HL-60/S4 treated with retinoic acid at 250 ng/mL for 4 days and 3 days (cell line): ENCODE data around the gene MSL2.
"Not testable (repeated sequence)": the region's sequence is repeated elsewhere in the genome, so short reads cannot be mapped to it uniquely, and the experiment has no call there.

ENCODE experiments used
- in situ Hi-C: fragments of 300-500 bp; cut with MboI; formaldehyde crosslinking; loops from 2 replicates; pipeline ENCODE4 v1.7.0; 2022; ENCODE audit warnings: low sequenced_read_pairs

The MSL2 gene

DNA sequence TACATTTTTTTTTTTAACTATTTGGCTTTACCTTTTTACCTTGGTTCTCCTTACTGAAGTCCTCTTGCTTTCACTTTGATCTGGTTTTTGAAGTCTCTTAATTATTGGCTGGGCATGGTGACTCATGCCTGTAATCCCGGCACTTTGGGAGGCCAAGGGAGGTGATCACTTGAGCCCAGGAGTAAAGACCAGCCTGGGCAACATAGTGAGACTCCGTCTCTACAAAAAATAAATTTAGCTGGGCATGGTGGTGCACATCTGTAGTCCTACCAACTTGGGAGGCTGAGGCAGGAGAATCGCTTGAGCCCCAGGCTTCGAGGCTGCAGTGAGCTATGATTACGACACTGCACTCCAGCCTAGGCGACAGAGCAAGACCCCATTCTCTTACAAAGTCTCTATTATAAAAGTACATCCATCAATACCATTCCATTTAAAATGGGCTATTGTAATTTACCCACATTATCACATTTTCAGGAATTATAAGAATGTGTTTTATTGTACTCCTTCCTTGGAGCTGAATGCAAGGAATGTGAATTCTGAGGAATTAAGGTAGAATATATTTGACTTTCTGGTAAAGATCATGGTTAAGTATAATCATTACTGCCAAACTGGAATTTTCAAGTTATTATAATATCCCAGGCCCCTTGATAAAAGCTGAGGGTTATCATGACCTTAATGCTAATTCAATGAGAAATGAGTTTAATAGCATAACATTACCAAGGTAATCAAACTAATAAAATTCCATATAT lies 49.0 kb downstream of the MSL2 start:
- in situ Hi-C loops, result no loop called here

DNA sequence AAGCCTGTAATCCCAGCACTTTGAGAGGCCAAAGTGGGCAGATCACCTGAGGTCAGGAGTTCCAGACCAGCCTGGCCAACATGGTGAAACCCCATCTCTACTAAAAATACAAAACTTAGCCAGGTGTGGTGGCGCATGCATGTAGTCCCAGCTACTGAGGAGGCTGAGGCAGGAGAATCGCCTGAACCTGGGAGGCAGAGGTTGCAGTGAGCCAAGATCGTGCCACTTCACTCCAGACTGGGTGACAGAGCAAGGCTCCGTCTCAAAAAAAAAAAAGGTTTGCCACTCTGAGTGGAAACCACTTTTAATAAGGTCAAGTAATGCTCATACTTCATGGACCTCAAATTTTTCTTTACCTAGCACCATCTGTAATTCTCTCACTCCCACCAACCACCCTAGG lies 51.7 kb downstream of the MSL2 start:
- in situ Hi-C loops, result not testable (repeated sequence)

DNA sequence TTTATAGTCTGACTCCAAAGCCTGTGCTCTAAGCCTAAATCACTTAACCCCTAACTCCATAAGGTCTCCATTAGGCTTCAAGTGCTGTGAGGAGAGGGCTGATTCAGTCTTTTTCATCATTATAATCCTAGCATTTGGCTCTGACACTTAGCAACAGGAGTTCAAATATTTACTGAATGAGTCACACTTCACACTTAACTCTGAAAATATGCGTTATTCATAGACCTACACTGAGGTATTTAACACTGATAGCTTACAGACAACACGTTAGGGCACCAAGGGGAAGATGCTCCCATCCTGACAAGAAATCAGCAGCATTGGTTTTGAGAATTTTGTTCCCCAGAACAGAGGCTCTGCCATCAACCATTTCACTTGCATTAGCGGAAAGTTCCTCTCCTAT lies 53.5 kb downstream of the MSL2 start:
- in situ Hi-C loops, result no loop called here

DNA sequence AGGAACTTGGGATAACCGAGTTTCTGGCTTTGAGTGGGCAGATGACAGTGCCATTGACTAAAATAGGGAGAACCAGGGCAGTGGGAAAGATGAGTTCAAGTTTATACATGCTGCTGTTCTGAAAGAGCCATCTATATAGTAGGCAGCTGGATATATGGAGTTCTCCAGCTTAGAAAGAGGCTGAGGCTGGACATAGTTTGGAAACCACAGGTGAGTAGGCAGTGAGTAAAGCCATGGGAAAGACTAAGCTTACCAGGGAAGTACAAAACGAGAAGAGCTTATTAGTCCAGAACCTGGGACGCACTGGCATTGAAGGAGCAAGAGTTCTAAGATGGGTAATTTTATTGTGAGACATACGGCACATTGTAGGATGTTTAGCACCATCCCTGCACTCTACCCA lies 54.2 kb downstream of the MSL2 start:
- in situ Hi-C loops, result no loop called here

DNA sequence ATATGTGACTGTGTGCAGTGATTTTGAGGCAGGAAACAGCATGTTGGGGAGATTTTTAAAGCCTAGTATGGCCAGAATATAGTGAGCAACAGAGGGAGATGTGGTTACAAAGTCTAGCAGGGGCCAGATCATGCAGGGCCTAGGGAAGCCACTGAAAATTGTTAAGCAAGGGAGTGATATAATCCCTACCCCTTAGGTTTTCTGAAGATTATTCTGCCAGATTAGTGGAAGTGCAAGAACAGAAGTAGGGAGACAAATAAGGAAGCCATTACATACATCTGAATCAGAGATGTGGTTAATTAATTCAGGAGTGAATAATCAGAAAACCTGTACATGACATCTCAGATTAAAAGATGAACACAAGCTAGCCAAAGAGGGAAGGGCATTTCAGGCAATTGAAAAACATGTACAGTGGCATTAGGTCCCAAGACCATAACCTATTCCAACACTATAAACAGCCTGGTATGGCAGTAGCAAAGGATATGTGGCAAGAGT lies 54.8 kb downstream of the MSL2 start:
- in situ Hi-C loops, result no loop called here

DNA sequence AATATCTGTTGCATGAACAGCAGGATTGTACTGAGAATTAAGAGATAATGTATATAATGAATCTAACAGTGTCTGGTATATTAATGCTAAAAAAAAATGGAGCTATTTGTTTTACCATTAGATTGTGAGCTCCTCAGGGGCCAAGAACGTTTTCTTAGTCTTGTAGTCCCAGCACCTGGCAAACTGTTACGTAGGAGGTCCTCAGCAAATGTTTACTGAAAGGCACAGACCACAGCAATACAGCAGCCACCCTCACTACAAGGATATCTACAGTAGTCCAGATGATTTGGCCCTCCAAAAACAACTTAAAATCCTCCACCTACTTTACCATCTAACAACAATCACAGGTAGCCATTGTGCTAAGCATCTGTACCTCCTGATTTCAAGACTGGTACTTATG lies 59.7 kb downstream of the MSL2 start:
- in situ Hi-C loops, result no loop called here

DNA sequence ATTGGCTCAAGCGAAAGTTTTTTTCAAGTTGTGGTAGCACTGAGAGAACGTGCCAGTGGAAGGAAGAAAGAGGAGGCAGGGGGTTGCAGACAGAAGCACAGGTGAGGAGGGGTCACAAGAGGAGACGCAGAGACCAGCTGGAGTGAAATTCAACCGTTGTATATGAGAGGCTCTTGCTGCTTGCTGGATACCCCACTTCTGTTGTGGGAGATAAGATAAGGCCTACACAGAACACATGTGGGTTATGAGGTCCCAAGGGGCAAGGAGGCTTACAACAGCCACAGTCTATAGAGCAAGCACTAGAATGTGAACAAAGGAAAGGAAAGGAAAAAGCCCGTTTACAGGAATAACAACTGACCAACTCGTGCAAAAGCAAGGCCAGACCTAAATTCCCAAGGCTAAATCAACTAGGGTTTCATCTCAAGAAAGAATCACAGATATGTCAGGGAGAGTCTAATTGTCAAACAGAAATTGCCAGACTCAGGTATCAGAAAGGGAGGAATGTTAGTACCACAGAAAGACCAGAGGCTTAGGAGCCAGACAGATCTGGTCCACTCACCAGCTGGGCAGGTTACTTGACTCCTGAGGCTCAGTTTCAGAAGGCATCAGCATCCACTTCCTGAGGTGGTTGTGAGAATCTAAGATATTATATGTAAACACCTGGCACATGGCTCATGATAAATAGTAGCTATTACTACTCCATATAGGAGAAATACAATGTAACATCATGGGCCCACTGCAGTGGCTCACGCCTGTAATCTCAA lies 60.9 kb downstream of the MSL2 start:
- in situ Hi-C loops, result no loop called here

DNA sequence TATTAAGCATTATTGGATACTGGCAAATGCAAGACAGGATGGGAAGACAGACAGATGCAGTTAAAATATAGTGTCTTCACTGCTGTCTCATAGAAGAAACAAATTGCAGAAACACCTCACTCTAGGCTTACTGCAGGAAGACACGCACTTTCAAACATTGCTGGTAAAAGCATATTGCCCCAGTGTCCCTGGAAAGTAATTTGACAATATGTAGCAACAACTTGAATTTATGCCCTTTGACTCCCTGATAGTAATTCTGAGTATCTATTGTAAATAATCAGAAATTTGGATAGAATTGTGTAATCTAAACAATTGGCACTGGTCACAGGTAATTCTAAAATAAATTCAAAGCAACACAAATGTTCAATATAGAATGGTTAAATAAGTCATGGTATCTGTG lies 62.0 kb downstream of the MSL2 start:
- in situ Hi-C loops, result no loop called here

DNA sequence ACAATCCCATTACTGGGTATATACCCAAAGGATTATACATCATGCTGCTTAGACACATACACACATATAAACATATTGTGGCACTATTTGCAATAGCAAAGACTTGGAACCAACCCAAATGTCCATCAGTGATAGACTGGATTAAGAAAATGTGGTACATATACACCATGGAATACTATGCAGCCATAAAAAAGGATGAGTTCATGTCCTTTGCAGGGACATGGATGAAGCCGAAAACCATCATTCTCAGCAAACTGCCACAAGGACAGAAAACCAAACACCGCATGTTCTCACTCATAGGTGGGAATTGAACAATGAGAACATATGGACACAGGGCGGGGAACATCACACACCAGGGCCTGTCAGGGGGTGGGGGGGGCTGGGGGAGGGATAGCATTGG lies 64.5 kb downstream of the MSL2 start:
- in situ Hi-C loops, result not testable (repeated sequence)

DNA sequence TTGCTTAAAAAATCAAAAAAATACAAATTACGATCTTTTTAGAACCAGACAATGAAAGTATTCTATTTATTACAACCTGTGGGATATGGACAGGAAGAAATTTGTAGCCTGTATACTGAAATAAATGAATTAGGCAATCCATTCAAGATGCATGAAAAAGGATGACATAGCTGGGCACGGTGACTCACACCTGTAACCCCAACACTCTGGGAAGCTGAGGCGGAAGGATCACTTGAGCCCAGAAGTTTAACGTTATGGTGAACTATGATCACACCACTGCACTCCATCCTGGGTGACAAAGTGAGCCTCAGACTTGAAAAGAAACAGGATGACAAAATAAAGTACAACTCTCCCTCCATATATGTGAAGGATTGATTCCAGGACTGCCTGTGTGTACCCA lies 74.1 kb downstream of the MSL2 start:
- in situ Hi-C loops, result no loop called here

DNA sequence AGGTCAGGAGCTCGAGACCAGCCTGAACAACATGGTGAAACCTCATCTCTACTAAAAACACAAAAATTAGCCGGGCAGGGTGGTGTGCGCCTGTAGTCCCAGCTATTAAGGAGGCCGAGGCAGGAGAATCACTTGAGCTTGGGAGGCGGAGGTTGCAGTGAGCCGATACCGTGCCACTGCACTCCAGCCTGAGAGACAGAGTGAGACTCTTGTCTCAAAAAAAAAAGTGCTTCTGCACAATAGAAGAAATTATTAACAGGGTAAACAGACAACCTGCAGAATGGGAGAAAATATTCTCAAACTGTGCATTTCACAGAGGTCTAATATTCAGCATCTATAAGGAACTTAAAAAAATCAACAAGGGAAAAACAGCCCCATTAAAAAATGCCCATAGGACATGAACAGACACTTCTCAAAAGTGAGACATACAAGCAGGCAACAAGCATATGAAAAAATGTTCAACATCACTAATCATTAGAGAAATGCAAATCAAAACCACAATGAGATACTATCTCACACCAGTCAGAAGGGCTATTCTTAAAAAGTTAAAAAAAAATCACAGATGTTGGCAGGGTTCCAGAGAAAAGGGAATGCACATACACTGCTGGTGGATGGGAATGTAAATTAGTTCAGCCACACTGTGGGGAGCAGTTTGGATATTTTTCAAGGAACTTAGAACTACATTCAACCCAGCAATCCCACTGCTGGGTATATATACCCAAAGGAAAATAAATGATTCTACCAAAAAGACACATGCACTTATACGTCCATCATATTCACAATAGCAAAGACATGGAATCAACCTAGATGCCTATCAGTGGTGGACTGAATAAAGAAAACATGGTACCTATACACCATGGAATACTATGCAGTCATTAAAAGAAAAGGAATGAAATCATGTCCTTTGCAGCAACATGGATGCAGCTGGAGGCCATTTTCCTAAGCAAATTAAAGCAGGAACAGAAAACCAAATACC lies 75.5 kb downstream of the MSL2 start:
- in situ Hi-C loops, result no loop called here

DNA sequence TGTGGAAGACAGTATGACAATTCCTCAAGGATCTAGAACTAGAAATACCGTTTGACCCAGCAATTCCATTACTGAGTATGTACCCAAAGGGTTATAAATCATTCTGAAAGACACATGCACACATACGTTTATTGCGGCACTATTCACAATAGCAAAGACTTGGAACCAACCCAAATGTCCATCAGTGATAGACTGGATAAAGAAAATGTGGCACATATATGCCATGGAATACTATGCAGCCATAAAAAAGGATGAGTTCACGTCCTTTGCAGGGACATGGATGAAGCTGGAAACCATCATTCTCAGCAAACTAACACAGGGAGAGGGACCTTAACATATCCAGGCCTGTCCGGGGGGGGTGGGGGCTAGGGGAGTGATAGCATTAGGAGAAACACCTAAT lies 76.4 kb downstream of the MSL2 start:
- in situ Hi-C loops, result not testable (repeated sequence)

DNA sequence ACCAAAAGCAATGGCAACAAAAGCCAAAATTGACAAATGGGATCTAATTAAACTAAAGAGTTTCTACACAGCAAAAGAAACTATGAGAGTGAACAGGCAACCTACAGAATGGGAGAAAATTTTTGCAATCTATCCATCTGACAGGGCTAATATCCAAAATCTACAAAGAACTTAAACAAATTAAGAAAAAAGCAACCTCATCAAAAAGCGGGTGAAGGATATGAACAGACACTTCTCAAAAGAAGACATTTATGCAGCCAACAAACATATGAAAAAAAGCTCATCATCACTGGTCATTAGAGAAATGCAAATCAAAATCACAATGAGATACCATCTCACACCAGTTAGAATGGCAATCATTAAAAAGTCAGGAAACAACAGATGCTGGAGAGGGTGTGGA lies 76.8 kb downstream of the MSL2 start:
- in situ Hi-C loops, result not testable (repeated sequence)

DNA sequence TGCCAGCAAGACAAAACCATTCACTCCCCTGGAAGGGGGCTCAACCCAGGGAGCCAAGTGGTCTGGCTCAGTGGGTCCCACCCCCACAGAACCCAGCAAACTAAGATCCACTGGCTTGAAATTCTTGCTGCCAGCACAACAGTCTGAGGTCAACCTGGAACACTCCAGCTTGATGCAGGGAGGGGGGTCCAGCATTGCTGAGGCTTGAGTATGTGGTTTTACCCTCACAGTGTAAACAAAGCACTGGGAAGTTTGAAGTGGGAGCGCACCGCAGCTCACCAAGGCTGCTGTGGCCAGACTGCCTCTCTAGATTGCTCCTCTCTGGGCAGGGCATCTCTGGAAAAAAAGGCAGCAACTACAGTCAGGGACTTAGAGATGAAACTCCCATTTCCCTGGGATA lies 81.7 kb downstream of the MSL2 start:
- in situ Hi-C loops, result no loop called here

DNA sequence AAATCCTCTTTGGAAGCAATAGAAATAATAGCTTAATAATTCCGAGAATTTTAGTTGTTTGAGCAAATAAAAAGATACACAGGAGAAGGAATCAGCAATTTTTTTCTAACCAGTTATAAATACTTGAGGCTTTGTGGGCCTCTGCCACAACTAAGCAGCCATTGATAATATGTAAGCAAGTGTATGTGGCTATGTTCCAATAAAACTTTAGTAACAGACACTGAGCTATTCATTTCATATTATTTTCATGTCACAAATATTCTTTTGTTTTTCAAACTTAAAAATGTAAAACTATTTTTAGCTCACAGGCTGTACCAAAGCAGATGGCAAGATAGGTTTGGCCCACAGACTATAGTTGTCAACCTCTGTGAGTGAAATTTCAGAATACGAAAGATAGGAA lies 85.7 kb downstream of the MSL2 start:
- in situ Hi-C loops, result no loop called here

DNA sequence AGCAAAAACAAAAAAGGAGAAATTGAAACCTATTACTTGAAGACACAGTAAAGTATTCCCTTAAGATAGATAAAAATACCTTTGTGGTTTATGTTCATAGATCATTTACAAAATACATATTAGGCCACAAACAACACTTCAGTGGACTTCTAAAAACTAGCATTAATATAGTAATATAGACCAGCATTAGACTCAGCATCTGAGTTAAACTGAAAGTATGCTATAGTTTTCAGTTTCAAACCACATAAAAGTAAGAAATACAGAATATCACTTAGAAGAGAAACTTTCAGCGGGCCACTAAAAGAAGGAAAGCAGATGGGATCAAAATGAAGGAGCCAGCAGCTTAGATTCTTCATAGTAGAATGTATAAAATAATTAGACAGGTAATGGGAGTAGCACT lies 86.6 kb downstream of the MSL2 start:
- in situ Hi-C loops, result no loop called here

DNA sequence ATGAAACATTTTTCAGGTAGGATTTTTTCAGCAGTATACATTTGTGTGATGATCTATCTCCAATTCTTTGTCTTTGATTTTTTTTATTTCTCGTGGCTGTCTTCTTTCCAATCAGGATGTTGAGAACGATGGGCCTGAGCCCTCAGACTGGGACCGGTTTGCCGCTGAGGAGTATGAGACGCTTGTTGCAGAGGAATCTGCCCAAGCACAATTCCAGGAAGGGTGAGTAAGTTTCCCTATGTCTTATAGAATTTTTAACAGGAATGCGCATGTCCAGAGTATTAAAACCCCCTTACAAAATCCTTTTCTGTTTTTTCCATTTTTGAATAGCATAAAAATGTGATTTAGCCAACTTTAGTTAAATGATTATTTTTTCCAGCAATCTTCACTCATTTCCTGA lies 90.0 kb downstream of the MSL2 start:
- in situ Hi-C loops, result no loop called here

DNA sequence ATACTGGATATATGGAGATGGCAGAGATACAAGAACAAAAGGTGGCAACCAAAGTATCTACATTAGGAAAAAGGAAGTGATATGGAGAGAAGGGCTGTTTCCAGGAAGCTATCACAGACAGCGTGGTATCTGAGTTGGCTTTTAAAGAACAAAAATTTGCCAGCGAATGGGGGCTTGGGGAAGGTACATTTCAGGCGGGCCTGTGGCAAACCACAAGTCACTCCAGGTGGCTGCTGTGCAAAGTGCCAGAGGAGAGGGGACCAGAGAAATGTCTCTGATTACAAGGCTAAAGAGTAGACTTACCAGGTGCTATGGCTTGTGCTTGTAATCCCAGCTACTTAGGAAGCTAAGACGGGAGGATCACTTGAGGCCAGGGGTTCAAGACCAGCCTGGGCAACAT lies 91.1 kb downstream of the MSL2 start:
- in situ Hi-C loops, result no loop called here
